Stimulated activated CD4-positive, alpha-beta T cell treated with anti-CD3 and anti-CD28 coated beads, Interleukin-4, amount 100 ng/mL, for 1 hour (primary cell): ENCODE measurements around the gene PCCA.
"Not testable (repeated sequence)": the region's sequence is repeated elsewhere in the genome, so short reads cannot be mapped to it uniquely, and the experiment has no call there.

Experiments
- DNase-seq: peaks from one replicate; pipeline ENCODE4 v3.0.0-alpha.2; 2020

The PCCA gene

DNA sequence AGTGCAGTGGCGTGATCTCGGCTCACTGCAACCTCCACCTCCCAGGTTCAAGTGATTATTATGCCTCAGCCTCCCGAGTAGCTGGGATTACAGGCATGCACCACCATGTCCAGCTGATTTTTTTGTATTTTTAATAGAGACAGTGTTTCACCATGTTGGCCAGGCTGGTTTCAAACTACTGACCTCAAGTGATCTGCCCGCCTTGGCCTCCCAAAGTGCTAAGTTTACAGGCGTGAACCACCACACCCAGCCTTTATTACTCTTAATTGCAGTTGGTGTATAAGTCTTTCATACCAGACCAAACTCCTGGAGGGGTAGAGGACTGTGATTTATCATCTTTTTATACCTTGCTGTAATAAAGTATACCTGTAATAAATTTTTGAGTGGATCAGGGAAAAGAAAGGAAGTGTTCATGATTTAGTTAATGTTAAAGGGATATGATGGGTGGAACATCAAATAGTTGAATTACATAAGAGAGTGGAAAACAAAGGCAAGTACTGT, 52.6 kb downstream of the PCCA start:
- not testable (repeated sequence) for DNase-seq

DNA sequence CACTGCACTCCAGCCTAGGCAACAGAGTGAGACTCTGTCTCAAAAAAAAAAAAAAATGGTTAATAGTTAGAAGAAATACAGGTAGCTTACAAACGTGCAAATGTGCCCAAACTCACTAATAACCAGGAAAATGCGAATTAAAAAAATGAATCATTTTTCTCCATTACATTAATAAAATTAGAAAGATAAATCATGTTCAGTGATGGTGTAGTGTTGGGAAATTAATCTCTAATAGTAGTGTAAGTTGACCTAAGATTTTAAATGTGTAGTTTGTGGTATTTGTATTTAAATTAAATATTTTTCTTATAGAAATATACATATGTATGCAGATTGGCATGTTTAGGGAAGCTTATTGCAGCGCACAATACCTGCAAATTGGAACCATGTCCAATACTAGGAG, 57.6 kb downstream of the PCCA start:
- no peak for DNase-seq

DNA sequence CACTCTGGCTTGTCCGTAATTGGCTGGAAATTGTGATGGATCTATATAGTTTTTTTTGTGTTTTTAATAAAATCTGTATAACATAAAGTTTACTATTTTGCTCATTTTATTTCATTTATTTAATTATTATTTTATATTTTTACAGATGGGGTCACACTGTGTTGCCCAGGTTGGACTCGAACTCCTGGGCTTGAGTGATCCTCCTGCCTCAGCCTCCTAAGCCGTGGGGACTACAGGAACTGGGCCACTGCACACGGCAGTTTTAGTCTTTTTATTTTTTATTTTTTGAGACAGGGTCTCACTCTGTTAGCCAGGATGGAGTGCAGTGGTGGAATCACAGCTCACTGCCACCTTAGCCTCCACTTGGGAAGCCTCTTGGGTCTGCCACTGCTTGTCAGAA, 58.9 kb downstream of the PCCA start:
- no peak for DNase-seq

GRCh38 chr13:100148422-100148821, 59.5 kb downstream of the PCCA start:
- no peak for DNase-seq

- no peak for DNase-seq
Measured at GRCh38 chr13:100149389-100149788, 60.5 kb downstream of the PCCA start.

DNA sequence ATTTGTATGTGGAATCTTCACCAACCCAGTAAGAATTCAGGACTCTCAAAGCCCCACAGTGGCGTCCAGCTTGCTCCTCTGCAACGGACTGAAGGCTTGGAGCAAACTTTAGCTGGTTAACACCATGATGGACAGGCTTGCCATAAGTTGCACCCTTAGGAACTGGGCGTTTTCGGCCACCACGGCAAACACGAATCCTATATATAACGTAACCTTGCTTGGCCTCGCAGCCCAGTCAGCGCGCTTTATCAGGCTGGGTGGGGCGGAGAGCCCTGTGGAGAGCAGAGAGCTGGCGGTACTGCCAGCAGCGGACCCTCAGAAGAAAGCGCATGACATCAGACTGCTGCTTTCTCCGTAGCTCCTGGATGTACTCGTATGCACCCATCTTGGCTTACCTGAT, 61.8 kb downstream of the PCCA start:
- not testable (repeated sequence) for DNase-seq

- DNase-seq: no peak
Measured at GRCh38 chr13:100154842-100155416, 66.0 kb downstream of the PCCA start.

DNA sequence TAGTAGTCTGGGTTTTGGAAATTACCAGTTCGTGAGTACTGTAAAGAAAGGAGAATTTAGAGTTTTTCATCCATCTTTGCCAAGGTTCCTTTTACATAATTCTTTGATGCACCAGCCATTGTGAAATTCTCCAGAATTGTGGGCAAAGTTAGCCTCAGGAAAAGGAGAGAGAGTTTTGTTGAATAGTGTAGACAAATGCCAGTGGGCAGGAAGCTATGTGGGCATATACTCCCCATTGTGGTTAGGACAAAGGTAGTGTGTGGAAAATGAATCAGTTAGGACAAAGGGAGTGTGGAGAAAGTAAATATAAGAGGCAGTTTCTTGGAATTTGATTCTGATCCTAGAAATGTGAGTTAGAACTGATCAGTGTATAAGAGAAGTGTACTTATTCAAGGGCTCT, 67.9 kb downstream of the PCCA start:
- DNase-seq: no peak

GRCh38 chr13:100158569-100158968, 69.7 kb downstream of the PCCA start:
- DNase-seq: no peak

DNA sequence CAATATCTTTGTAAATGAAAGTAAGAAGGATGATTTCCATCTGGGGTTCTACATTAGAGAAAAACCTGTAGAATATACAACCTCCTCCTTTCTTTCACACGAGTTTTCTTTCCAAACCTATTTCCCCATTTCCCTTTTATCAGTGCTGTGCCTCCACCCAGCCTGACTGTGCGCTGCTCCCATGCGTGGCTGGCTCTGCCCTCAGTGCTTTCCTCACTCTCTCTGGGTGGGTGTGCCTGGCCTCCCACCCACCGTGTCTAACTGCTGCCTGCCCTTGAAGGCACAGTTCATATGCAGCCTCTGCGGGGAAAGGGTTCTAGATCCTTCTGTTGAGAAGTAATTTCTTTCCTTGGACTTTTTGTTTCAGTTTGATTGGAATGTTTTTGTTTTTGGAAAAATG, 70.7 kb downstream of the PCCA start:
- no peak for DNase-seq

DNA sequence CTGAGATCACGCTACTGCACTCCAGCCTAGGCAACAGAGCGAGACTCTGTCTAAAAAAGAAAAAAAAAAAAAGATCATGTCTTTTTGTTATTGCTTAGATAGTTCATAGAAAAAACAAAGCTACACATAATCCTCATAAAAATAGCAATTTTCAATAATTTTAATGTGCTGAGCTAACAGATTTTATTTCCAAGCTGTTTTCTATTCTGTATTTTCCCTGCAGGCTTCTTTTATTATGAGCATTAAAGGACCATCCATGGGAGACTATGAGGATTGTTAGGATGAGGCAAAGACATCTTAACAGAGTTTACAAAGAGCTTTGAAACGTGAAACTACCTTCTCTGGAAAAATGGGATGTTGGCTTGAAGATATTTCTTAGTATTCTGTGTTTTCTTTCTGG, 71.6 kb downstream of the PCCA start:
- no peak for DNase-seq

GRCh38 chr13:100163375-100163774, 74.5 kb downstream of the PCCA start:
- DNase-seq: no peak

GRCh38 chr13:100173203-100173602, 84.3 kb downstream of the PCCA start:
- DNase-seq: no peak

GRCh38 chr13:100174455-100174854, 85.6 kb downstream of the PCCA start:
- not testable (repeated sequence) for DNase-seq

DNA sequence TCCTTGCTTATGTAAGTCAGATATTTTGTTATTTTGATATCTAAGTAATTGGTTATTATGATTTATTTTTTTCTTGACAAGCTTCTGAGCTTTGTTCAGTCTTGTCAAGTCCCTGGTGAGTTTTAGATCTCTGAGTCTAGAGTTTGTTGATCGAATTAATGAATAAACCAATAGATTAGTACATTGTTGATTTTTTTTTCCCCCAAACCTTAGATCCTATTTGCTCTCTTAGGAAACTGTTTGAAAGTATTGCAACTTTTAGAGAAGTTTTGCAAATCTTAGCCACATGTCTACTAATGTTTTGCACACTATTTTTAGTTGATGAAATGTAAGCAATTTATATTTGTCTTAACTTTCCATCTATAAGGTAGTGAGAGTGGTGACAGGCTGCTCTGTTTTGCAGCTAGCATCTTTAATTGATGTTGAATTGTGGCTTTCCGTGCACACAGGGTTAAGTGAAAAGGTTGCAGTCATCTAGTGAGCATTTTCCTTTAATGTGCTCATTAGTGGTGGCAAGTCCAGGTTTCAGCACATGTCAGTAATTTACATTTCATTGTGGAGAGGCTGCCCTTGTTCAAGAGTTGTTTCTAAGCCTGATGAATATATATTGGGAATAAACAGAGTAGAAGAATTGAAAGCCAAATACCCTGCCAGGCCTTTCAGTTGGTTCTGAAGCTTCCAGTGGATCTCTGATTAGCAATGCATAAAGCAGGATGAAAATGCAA, 86.3 kb downstream of the PCCA start:
- no peak for DNase-seq

- DNase-seq: no peak
Measured at GRCh38 chr13:100175803-100176182, 86.9 kb downstream of the PCCA start.

- DNase-seq: no peak
Measured at GRCh38 chr13:100176801-100177400, 88.0 kb downstream of the PCCA start.

GRCh38 chr13:100178309-100178708, 89.4 kb downstream of the PCCA start:
- no peak for DNase-seq

- DNase-seq: no peak
Measured at GRCh38 chr13:100179276-100179675, 90.4 kb downstream of the PCCA start.

DNA sequence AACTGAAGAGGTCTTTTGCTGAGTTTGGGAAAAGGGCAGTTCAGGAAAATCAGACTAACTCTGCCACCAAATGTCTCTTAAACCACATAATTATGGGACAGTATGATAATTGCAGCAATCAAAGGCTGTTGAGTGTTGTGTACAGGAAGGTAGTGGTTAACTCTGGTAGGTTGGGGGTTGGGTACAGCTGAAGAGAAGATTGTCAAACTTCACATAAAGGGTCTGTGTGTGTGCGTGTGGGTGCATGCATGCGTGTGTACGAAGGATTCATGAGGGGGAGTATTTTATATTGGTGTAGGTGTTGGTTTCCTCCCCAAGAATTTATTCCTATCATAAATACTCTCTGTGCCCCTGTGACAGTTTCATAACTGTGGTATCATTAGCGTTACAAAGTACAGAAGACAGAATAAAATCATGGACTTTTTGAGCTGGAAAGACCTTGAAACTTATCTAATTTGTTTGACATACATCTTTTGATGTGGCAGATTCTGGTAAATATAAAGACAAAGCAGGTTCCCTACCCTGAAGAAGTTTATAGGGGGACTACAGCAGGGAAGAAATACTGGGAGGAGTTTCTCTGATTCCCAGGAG, 94.1 kb downstream of the PCCA start:
- no peak for DNase-seq

DNA sequence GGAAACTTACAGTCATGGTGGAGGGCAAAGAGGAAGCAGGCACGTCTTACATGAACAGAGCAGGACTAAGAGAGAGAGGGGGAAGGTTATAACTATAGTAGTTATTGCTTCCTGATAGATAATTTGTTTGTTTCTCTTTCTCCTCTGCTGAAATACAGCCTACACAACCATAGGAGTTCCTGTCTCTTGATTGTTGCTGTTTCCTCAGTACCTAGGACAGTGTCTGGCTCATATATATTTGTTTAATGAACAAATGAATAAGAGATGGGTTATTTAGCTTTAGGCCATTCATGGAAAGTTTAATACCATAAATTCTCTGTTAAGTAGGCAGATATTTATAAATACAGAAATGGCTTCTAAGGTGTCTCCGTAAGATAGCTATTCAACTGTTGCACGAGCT, 95.2 kb downstream of the PCCA start:
- no peak for DNase-seq

DNA sequence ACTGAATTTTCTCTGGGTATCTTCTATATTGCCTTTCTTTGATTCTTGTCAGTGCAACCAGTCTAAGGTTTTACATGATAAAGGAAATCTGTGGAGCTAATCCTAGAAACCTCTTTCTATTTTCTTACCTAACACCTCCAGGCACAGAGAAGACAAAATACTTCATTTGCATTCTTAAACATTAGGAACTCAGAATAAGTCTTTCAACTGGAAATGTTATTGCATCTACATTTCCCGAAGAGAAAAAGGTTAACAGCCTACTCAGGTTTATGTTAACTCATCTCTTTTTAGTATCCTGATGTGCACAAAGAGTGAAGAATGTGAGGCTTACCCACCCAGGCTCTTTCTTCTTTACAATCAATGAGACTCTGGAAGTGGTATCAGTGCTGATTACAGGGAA, 106.7 kb downstream of the PCCA start:
- DNase-seq: no peak

DNA sequence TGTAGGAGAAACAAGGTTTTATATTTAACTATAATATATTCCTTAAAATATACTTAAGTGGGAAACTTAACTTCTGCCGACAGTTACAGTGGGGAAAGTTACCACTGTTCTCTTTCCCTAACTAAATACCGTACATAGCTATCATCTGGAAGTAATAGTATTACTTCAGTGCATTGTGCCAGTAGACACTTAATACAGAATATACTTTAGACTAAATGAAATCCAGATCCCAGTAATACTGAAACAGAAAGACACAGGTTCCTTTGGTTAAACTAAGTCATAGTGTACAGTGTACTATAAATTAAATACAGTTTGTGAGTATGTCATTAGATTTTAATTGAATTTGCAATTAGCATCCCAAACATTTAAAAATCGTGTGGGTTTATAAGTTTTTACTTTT, 107.5 kb downstream of the PCCA start:
- DNase-seq: no peak

DNA sequence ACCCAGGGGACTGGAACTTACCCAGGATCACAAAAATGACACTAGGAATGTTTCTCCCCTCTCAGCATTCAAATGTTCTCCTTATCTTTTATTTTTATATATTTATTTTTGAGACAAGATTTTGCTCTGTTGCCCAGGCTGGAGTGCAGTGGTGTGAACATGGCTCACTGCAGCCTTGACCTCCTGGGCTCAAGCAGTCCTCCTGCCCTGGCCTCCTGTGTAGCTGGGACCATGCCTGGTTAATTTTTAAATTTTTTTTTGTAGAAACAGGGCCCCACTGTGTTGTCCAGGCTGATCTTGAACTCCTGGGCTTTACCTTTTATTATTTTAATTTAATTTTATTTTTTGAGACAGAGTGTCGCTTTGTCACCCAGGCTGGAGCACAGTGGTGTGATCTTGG, 108.2 kb downstream of the PCCA start:
- no peak for DNase-seq
